Ovary (tissue), 9 donors: ENCODE data around the gene DISC1. TPM values are rescaled to one million over a fixed set of nuclear protein-coding genes. Genes with fewer than 3 reads are reported as not detected.

Source experiments
- DNase-seq, 5 donors: peaks; one replicate each; pipeline ENCODE4 v3.0.0-alpha.2; 2019 to 2020
- H3K27ac ChIP-seq, 2 donors: fragments of 200-600 bp; one replicate each; pipeline versions ENCODE4 v1.5.1 to v1.8.0; 2019 to 2022
- H3K27me3 ChIP-seq: fragments of 200-600 bp; one replicate; pipeline ENCODE4 v1.8.0; 2022
- H3K36me3 ChIP-seq: fragments of 200-600 bp; sonication (generic); one replicate; pipeline ENCODE4 v1.5.1; 2019
- H3K4me1 ChIP-seq: one replicate; pipeline ENCODE4 v1.8.1; 2013; ENCODE audit warnings: mild to moderate bottlenecking, moderate library complexity; ENCODE audit not compliant: insufficient read depth
- H3K4me3 ChIP-seq: fragments of 200-600 bp; sonication (generic); one replicate; pipeline ENCODE4 v1.5.1; 2017
- H3K9me3 ChIP-seq, 2 donors: fragments of 200-600 bp in 1 of 2; sonication (generic) in 1 of 2; one replicate each; pipeline versions ENCODE4 v1.5.1 to v1.8.1; 2013 to 2019; ENCODE audit warnings: mild to moderate bottlenecking in 1 of 2, moderate library complexity in 1 of 2
- EP300 ChIP-seq: sonication (generic); formaldehyde crosslinking; IDR thresholded peaks from one replicate; pipeline ENCODE4 v1.6.1; 2017; ENCODE audit warnings: antibody characterized with exemption
- POLR2A ChIP-seq: fragments of 450-650 bp; IDR thresholded peaks from one replicate; pipeline ENCODE4 v1.6.1; 2017; ENCODE audit warnings: antibody characterized with exemption, mild to moderate bottlenecking, moderate library complexity
- WGBS, 3 donors: extraction: QIAGEN DNeasy Blood & Tissue Kit in 1 of 3; methylation state at CpG; one replicate each; pipeline versions ENCODE4 v1.1.5 to v1.1.7; 2013 to 2017; 5-methylcytosine and 5-hydroxymethylcytosine counted together
- intact Hi-C, 4 donors: fragments of 100-400 bp; cut with DNase I; formaldehyde crosslinking; loops; one replicate each; pipeline versions ENCODE4 v1.11.0 to v1.15.1; 2022 to 2023
- polyA plus RNA-seq, 2 donors: library from polyadenylated mRNA; stranded (reverse); fragments of 200-250 nt in 1 of 2; fragments of 350-450 nt in 1 of 2; fragmentation: Illumina TruSeq in 1 of 2; extraction: RNeasy Lipid Tissue Mini Kit (QIAGEN cat#74804) in 1 of 2; gene quantifications; one replicate each; pipeline ENCODE4 v1.2.3, GENCODE V29; 2013 to 2014
- total RNA-seq, 7 donors: library from RNA; depleted of rRNA in 2 of 7; stranded (reverse); fragments of >200 nt in 2 of 7; fragmentation: NEBNext Ultra II Directional in 3 of 7; extraction: Animal tissue kit (Norgen Biotek cat#: 25700) in 3 of 7; gene quantifications; one replicate each; pipeline versions ENCODE4 v1.1.0 to v1.2.4, GENCODE V29; 2016 to 2023
- TF ChIP-seq, protein P1 (sequence below), 3 donors: fragments of 450-650 bp in 2 of 3; fragments of 200-600 bp in 1 of 3; IDR thresholded peaks; one replicate each; pipeline versions ENCODE4 v1.5.1 to v1.8.0; 2016 to 2022; ENCODE audit warnings: antibody characterized with exemption in 3 of 3, mild to moderate bottlenecking in 1 of 3
- donor health status: DM: no; HTN: no; CAD: no; lungs with moderate emphysema.
- donor health status: DM: no; HTN: no; CAD: no.
- donor health status: Bipolar disorder and iron deficiency.
- donor health status: DM: yes; HTN: yes; CAD: no.
- donor health status: DM: no; HTN: no; CAD: no.
- donor health status: DM: yes; HTN: yes; CAD: no.

The DISC1 gene
- total and polyA plus RNA-seq, 9 donors: 3.0 to 24.3 (median 13.0) TPM

DNA sequence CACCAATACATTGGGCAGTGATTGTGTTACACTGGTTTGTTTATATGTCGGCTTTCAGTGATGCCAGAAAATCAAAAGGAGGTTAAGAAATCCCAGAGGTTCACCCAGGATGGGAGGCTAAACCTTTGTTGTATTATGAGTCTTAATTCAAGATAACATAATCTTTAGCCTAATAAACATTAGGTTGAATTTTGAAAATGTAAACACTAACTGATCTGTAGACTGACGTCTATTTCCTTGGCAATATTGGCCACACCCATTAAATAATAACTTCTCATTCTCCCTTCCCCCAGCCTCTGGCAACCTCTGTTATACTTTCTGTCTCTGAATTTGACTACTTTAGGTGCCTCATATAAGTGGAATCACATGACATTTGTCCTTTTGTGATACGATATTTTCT lies 238.7 kb downstream of the DISC1 start:
- intact Hi-C loops: loop anchor here in 2 of 4 donors (5.0 to 10.0 kb wide), 3 partner anchors 111 to 769 kb away; partner anchors contain the start of gene SIPA1L2 (in 1 of the 2)
- H3K36me3 ChIP-seq: no peaks in the 10 kb centered on the region
- no peaks in the 10 kb centered on the region for H3K27me3 ChIP-seq
- no peak overlapping the region for H3K27ac ChIP-seq
- WGBS, 3 donors: 74 to 84% (median 79%) methylated on average over 3 of the region's 3 CpGs
- no peak for DNase-seq
- H3K4me1 ChIP-seq: peaks cover 9% of the 10 kb centered on the region
- no peak overlapping the region for H3K4me3 ChIP-seq
- no peaks in the 10 kb centered on the region for H3K9me3 ChIP-seq
- TF ChIP-seq, protein P1, sequence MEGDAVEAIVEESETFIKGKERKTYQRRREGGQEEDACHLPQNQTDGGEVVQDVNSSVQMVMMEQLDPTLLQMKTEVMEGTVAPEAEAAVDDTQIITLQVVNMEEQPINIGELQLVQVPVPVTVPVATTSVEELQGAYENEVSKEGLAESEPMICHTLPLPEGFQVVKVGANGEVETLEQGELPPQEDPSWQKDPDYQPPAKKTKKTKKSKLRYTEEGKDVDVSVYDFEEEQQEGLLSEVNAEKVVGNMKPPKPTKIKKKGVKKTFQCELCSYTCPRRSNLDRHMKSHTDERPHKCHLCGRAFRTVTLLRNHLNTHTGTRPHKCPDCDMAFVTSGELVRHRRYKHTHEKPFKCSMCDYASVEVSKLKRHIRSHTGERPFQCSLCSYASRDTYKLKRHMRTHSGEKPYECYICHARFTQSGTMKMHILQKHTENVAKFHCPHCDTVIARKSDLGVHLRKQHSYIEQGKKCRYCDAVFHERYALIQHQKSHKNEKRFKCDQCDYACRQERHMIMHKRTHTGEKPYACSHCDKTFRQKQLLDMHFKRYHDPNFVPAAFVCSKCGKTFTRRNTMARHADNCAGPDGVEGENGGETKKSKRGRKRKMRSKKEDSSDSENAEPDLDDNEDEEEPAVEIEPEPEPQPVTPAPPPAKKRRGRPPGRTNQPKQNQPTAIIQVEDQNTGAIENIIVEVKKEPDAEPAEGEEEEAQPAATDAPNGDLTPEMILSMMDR (IDR thresholded peaks at IDR 0.05): no peak
- TF ChIP-seq EP300 (no peak), POLR2A (no peak)

DNA sequence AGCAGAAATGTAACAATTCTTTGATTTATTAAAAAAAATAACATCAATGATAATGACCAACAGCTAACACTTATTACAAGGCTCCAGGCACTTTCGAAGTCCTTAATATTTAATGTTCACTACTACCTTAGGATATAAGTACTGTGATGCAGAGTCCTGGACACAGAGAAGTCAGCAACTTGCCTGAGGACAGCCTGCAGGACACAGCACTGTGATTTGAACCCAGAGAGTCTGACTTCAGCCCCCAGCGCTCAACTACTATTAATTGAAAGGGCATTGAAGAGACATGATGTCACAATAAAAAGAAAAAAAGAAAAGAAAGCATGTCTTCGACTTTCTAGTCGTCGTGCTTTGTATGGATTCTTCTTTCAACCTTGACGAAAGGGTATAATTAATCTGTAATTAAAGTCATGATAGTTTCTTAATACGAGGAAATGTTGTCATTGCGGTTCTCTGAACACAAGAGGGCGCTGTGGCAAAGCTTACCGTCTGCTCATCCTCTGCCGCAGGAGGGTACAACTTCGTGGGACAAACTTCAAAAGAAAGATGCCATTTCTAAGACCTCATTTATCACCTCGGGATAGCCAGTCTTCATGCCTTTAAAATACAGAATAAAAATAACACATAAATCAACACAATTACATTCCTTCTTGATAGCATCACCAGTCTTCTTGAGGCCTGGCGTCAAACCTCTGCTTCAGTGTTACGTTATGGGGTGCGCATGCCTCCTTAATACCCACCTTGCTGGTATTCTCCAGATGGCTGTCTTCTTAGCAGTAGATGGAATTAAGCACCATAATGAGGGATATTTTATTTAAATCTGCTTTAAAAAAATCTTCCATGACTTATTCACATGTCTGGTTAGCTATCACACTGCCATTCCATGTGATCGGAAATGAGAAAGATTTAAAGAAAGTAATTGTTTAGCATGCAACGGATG lies 240.1 kb downstream of the DISC1 start:
- H3K4me3 ChIP-seq: no peak overlapping the region
- WGBS, 3 donors: 31 to 34% (median 34%) methylated on average over 18 of the region's 18 CpGs
- H3K27me3 ChIP-seq: no peaks in the 10 kb centered on the region
- intact Hi-C loops: loop anchor here in 2 of 4 donors (5.0 to 10.0 kb wide), 3 partner anchors 112 to 768 kb away; partner anchors contain the start of gene SIPA1L2 (in 1 of the 2)
- H3K36me3 ChIP-seq: no peaks in the 10 kb centered on the region
- TF ChIP-seq, protein P1 (IDR thresholded peaks at IDR 0.05): peak; percentile 70 to 75 (median 74)
- TF ChIP-seq POLR2A: no peak
- no peak for TF ChIP-seq EP300
- no peaks in the 10 kb centered on the region for H3K9me3 ChIP-seq
- H3K27ac ChIP-seq: peak overlapping the region in 1 of 2 donors; percentile 60
- peaks cover 8% of the 10 kb centered on the region for H3K4me1 ChIP-seq
- DNase-seq: peak; percentile 47 to 73 (median 70)

DNA sequence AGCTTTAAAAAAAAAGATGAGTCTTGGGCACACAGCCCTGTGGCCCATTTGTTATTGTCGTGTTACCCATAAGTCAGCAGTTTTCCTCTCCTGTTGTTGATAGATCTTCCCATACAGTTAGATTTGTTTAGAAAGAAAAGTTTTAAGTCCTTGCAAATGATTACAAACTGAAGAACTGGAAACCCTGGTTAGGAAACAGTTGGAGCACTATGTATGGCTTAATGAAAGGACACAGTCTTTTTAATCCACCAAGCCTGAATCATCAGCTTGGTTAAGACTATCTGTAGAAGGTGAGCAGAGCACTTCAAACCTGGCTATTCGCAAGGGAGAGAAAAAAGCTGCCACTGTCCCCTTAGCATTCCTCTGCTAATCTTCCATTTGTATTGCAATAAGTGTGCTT lies 241.0 kb downstream of the DISC1 start:
- Histone ChIP-seq H3K4me3 (no peak overlapping the region), H3K27me3 (no peaks in the 10 kb centered on the region), H3K9me3 (no peaks in the 10 kb centered on the region), H3K36me3 (no peaks in the 10 kb centered on the region), H3K4me1 (peaks cover 8% of the 10 kb centered on the region), H3K27ac (peak overlapping the region in 1 of 2 donors; percentile 60)
- intact Hi-C loops: loop anchor here in 2 of 4 donors (5.0 to 10.0 kb wide), 3 partner anchors 113 to 767 kb away; partner anchors contain the start of gene SIPA1L2 (in 1 of the 2)
- WGBS, 3 donors: 5 to 18% (median 9%) methylated on average over 2 of the region's 2 CpGs
- no peak for DNase-seq
- TF ChIP-seq, protein P1 (IDR thresholded peaks at IDR 0.05): no peak
- TF ChIP-seq POLR2A (no peak), EP300 (no peak)

DNA sequence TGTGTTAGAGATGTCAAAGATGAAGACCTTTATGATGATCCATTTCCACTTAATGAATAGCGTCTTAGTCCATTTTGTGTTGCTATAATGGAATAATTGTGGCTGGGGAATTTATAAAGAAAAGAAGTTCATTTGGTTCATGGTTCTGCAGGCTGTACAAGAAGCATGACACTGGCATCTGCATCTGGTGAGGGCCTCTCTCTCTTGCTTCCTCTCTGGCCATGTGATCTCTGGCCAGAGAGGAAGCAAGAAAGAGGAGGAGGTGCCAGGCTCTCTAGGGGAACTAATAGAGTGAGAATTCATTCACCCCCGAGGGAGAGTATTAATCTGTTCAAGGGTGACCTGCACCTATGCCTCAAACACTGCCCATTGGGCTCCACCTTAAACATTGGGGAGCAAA lies 242.8 kb downstream of the DISC1 start:
- intact Hi-C loops: loop anchor here in 2 of 4 donors (5.0 to 10.0 kb wide), 3 partner anchors 115 to 765 kb away; partner anchors contain the start of gene SIPA1L2 (in 1 of the 2)

More for the DNA sequence above, 242.8 kb downstream of the DISC1 start:
- no peaks in the 10 kb centered on the region for H3K36me3 ChIP-seq
- no peak overlapping the region for H3K27ac ChIP-seq
- H3K4me1 ChIP-seq: peaks cover 8% of the 10 kb centered on the region
- no peak for TF ChIP-seq EP300
- TF ChIP-seq POLR2A: no peak
- TF ChIP-seq, protein P1 (IDR thresholded peaks at IDR 0.05): no peak
- H3K9me3 ChIP-seq: no peaks in the 10 kb centered on the region
- no peak for DNase-seq
- H3K27me3 ChIP-seq: no peaks in the 10 kb centered on the region
- whole genome bisulfite sequencing, 3 donors: 89 to 93% (median 92%) methylated on average over 2 of the region's 2 CpGs
- no peak overlapping the region for H3K4me3 ChIP-seq
